ENCODE measurements around the gene PDCD1LG2. TPM values are rescaled to one million over a fixed set of nuclear protein-coding genes. Genes with fewer than 3 reads are reported as not detected.

PDCD1LG2 gene
- total and polyA plus RNA-seq, 2 of the 8 experiments (the other 6 are each of a cell fraction or from before 2014, with no cell fraction given): not detected

GRCh38 chr9:5483306-5483705 is 27.0 kb upstream of the PDCD1LG2 start:
- Histone ChIP-seq H3K4ac (replicated peaks; ENCODE audit: insufficient read length, low read depth, low read length) (no peak overlapping the region), H3K56ac (replicated peaks; ENCODE audit: insufficient read length, low read depth, low read length) (no peak overlapping the region), H2BK12ac (ENCODE audit: low read depth, low read length) (no peak overlapping the region), H2AFZ (ENCODE audit: low read length) (no peak overlapping the region), H3K23me2 (ENCODE audit: low read depth, low read length) (no peaks in the 10 kb centered on the region; the same call in 1 of the 2 replicates), H3K4me1 (replicated peaks in 1 of 4; ENCODE audit: control insufficient read depth in 3 of 4, insufficient read depth in 4 of 4, low read length in 3 of 4) (no peaks in the 10 kb centered on the region), H3K9me3 (ENCODE audit: insufficient read depth in 2 of 2, low read depth in 1 of 2, low read length in 1 of 2) (no peaks in the 10 kb centered on the region), H3K9ac (replicated peaks in 1 of 4; ENCODE audit: extremely low read depth in 1 of 4, low read depth in 3 of 4, low read length in 3 of 4) (no peak overlapping the region), H4K91ac (replicated peaks; ENCODE audit: insufficient read length, low read length) (no peak overlapping the region), H3K4me2 (ENCODE audit: insufficient read depth in 1 of 2, low read depth in 2 of 2, low read length in 2 of 2) (no peak overlapping the region), H3K4me3 (ENCODE audit: extremely low read depth in 1 of 4, insufficient read depth in 2 of 4, low read depth in 3 of 4, low read length in 4 of 4) (no peak overlapping the region), H3K23ac (ENCODE audit: insufficient read length) (no peak overlapping the region), H3K36me3 (ENCODE audit: control insufficient read depth in 2 of 4, insufficient read depth in 4 of 4, low read length in 3 of 4) (no peaks in the 10 kb centered on the region), H3K79me2 (ENCODE audit: control insufficient read depth in 1 of 2, insufficient read depth in 2 of 2, low read length in 2 of 2) (no peaks in the 10 kb centered on the region), H4K5ac (ENCODE audit: insufficient read length, low read depth, low read length) (no peak overlapping the region), H2AK5ac (ENCODE audit: low read depth, low read length) (no peak overlapping the region), H3K18ac (ENCODE audit: extremely low read depth, low read length) (no peak overlapping the region), H3K27ac (ENCODE audit: low read depth, low read length) (no peak overlapping the region), H4K8ac (ENCODE audit: extremely low read depth, insufficient read depth, low read length) (no peak overlapping the region), H3K14ac (ENCODE audit: insufficient read length) (no peak overlapping the region), H2BK20ac (ENCODE audit: low read length) (no peak overlapping the region), H2BK5ac (ENCODE audit: low read depth, low read length) (no peak overlapping the region), H4K20me1 (replicated peaks in 1 of 2; ENCODE audit: control insufficient read depth in 1 of 2, insufficient read depth in 2 of 2, low read length in 2 of 2) (no peaks in the 10 kb centered on the region), H2BK120ac (replicated peaks; ENCODE audit: low read depth, low read length) (no peak overlapping the region), H3K79me1 (ENCODE audit: low read depth, low read length) (no peaks in the 10 kb centered on the region), H3K27me3 (replicated peaks in 1 of 4; ENCODE audit: control insufficient read depth in 3 of 4, extremely low read depth in 1 of 4, insufficient read depth in 3 of 4, low read length in 3 of 4) (no peaks in the 10 kb centered on the region), H2BK15ac (ENCODE audit: low read length) (no peak overlapping the region)
- TF ChIP-seq TCF12 (IDR thresholded peaks at IDR 0.05; ENCODE audit: low read depth, low read length): no peak
- TF ChIP-seq NANOG (IDR thresholded peaks at IDR 0.05; ENCODE audit: insufficient read depth, low read depth, low read length, poor library complexity, severe bottlenecking): no peak
- CTCF ChIA-PET (ENCODE audit: partially characterized antibody): interaction anchor here (0.8 kb wide), 1 partner anchor 107 kb away, joined by 3 read pairs; no protein-coding TSS in a partner anchor
- DNase-seq (ENCODE audit: low read depth in 1 of 2, low spot score in 2 of 2) (no peak), FAIRE-seq (no peak)
- POLR2A ChIA-PET (ENCODE audit: partially characterized antibody): no interaction called here
- WGBS, 2 experiments (ENCODE audit: extremely low coverage in 1 of 2, insufficient coverage in 1 of 2, insufficient read length in 1 of 2, insufficient replicate concordance in 2 of 2, low coverage in 1 of 2, low lambda C conversion rate in 2 of 2, missing lambda C conversion rate in 1 of 2): 63% methylated on average over 2 of the region's 2 CpGs; no CpG with 5 or more reads in 1 of the 2 experiments
